ENCODE data around the gene AXDND1. TPM values are rescaled to one million over a fixed set of nuclear protein-coding genes. Genes with fewer than 3 reads are reported as not detected.
A peak's percentile ranks its signal among the peaks of the same experiment; 100 is the strongest.
"Not testable (repeated sequence)": the region's sequence is repeated elsewhere in the genome, so short reads cannot be mapped to it uniquely, and the experiment has no call there.

AXDND1 gene
- 0.07 TPM in 1 of 2 replicates, not detected in the other for total RNA-seq

DNA sequence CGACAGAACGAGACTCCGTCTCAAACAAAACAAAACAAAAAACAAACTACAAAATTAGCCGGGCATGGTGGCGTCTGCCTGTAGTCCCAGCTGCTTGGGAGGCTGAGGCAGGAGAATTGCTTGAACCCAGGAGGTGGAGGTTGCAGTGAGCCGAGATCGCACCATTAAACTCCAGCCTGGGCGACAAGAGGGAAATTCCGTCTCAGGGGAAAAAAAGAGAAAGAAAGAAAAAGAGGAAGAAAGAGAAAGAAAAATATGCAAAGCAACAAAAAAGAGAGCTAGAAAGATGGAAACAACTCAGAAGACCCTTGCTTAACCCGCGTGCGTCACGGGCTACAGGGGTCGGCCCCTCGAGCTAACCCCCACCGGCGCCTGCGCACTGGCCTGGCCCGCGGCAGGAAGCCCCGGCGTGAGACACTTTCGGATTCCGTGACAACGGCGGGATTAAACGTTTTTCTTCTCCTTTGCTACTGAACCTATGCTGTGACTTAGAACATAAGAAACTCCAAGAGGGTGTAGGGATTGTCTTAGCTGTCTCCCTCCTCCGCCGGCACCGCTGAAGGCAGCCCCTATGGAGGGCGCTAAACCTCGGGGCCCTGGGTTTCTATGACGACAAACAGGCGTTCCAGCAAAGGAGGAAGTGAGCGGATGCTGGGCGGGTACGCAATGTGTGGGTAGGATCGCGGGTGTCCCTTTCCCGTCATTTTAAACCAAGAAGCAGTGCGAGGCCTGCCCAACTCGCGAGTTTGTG is at the start of gene AXDND1:
Gene AXDND1 (plus strand): TSS at position 630 of the 751 bp plus-strand sequence. CDS start 539 bp downstream, outside the sequence.
- DNase-seq (ENCODE audit: low read depth, low spot score), result peak; percentile 60

DNA sequence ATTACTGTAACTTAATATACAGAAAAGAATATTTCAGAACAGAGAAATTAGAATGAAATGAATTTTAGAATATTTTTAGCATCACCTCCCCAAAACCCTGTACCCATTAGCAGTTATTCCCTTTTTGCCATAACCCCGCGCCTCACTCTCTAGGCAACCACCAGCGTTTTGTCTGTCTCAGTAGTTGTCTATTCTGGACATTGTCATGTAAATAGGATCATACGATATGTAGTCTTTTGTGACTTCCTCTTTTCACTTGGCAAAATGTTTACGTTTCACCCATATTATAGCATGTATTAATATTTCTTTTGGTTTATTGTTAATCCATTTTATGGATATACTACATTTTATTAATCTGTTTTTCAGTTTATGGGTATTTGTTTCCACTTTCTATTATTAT is 47.3 kb upstream of the AXDND1 start:
- DNase-seq (ENCODE audit: low read depth, low spot score), result no peak

- DNase-seq (ENCODE audit: low read depth, low spot score), result no peak
These were observed 44.1 kb upstream of the AXDND1 start for GRCh38 chr1:179321533-179322216.

DNA sequence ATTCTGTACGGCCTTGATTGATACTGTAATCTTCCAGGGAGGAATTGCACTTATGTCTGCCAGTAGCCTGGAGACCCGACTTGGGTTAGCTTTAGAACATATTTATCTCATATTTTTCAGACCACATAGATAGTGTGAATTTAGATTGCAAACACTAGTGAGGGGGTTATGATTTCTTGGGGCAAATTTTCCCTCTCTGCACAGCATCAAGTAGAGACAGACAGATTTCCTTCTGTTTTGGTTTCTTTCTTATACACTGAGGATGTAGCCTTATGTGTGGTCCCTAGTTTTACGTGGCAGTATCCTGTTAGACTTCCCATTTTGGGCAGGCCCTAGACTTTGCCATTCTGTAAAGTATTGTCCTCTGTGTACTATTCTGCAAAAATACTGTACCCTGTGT is 43.2 kb upstream of the AXDND1 start:
- DNase-seq (ENCODE audit: low read depth, low spot score), result no peak

- no peak for DNase-seq (ENCODE audit: low read depth, low spot score)
These were observed 42.3 kb upstream of the AXDND1 start for GRCh38 chr1:179323436-179323835.

DNA sequence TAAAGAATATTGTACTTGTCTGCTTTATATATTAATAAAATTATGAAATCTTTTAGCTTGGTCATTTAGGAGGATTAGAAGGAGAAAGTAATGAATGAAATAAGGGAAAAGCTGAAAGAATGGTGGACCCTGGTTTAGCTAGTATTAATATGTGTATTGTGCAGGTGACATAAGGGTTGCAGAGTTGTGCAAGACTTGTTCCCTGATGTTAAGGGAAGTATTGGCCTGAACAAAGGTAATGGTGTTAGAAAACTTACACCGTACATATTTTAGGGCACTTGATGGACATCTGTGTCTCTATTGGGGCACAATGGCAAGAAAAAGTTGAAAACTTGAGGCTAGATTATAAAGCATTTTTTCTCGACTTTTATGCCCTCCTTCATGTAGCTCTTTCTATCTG is 39.9 kb upstream of the AXDND1 start:
- DNase-seq (ENCODE audit: low read depth, low spot score), result no peak

GRCh38 chr1:179326746-179327145 is 39.0 kb upstream of the AXDND1 start:
- no peak for DNase-seq (ENCODE audit: low read depth, low spot score)

DNA sequence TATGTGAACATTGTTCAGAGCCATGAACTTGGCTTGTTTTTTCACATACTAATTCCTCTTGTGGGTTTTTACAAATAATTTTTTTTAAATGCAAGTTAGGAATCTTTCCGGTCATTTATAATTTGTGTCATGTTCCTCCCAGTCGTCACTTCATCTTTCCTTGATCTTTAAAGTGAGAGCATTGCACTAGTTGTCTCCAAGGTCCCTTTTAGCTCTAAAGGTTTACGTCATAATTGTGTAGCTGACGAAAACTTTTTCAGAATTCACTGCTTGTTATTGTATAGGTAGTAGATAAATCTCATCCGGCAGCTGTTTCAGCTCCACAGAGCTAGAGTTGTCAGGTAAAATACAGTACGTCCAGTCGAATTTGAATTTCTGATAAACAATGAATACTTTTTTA is 38.6 kb upstream of the AXDND1 start:
- DNase-seq (ENCODE audit: low read depth, low spot score), result no peak

- no peak for DNase-seq (ENCODE audit: low read depth, low spot score)
These were observed 38.1 kb upstream of the AXDND1 start for GRCh38 chr1:179327679-179328078.

GRCh38 chr1:179329862-179330261 is 35.9 kb upstream of the AXDND1 start:
- no peak for DNase-seq (ENCODE audit: low read depth, low spot score)

DNA sequence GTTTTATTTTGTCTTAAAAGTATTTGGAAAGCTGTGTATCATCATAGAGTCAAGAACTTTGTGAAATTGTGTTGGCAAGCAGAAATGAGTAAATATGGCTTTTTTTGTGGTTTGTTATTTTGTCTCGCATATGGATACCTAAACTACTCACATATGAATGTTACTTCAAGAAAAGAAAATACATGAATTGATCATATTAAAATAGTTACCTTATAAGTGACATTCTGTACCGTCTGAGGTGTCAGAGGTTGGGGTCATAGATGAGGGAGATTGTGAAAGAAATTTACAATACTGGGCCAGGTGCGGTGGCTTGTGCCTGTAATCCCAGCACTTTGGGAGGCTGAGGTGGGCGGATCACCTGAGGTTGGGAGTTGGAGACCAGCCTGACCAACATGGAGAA is 31.3 kb upstream of the AXDND1 start:
- no peak for DNase-seq (ENCODE audit: low read depth, low spot score)

GRCh38 chr1:179337288-179337687 is 28.5 kb upstream of the AXDND1 start:
- DNase-seq (ENCODE audit: low read depth, low spot score), result no peak

GRCh38 chr1:179337942-179338560 is 27.7 kb upstream of the AXDND1 start:
- no peak for DNase-seq (ENCODE audit: low read depth, low spot score)

DNA sequence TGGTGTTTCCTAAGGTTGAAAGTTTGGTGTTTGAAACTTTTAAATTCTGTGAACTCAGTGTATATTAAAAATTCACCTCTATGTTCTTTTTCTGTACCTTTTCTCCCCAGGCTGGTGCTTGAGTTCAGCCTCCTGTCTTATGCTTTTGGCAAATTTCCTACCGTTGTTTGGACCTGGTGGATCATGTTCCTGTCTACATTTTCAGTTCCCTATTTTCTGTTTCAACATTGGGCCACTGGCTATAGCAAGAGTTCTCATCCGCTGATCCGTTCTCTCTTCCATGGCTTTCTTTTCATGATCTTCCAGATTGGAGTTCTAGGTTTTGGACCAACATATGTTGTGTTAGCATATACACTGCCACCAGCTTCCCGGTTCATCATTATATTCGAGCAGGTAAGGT is 24.9 kb upstream of the AXDND1 start:
- DNase-seq (ENCODE audit: low read depth, low spot score), result no peak

- DNase-seq (ENCODE audit: low read depth, low spot score), result no peak
These were observed 23.7 kb upstream of the AXDND1 start for GRCh38 chr1:179341943-179342547.

DNA sequence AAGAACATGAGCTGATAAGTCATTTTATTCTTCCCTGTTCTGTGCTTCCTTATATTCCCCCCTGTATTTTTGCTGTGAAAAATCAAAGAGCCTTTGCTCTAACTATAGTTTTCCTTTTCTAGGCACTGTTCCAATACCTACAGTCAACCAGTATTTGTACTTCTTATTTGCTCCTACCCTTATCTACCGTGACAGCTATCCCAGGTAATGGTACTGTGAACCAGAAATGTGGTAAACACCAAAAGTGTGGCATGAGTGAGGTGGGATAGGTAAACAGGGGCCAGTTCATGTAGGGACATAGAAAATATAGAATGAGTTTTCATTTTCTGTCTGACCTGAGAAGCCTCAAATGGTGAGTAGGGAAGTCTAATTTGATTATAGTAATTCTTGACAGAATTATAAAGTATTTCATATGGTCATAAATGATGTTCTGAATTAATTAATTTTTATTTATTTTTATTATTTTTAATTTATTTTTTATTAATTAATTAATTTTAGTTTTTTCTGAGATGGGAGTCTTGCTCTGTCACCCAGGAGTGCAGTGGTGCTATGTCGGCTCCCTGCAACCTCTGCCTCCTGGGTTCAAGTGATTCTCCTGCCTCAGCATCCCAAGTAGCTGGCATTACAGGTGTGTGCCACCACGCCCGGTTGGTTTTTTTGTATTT is 22.9 kb upstream of the AXDND1 start:
- no peak for DNase-seq (ENCODE audit: low read depth, low spot score)

GRCh38 chr1:179351281-179351680 is 14.5 kb upstream of the AXDND1 start:
- no peak for DNase-seq (ENCODE audit: low read depth, low spot score)

GRCh38 chr1:179352236-179352635 is 13.5 kb upstream of the AXDND1 start:
- no peak for DNase-seq (ENCODE audit: low read depth, low spot score)

- no peak for DNase-seq (ENCODE audit: low read depth, low spot score)
These were observed 12.2 kb upstream of the AXDND1 start for GRCh38 chr1:179353546-179353945.

GRCh38 chr1:179361631-179362030 is 4.1 kb upstream of the AXDND1 start:
- not testable (repeated sequence) for DNase-seq (ENCODE audit: low read depth, low spot score)

GRCh38 chr1:179366093-179366800 is 476 bp downstream of the AXDND1 start:
- no peak for DNase-seq (ENCODE audit: low read depth, low spot score)
